Calu3 (cell line): Measurements from ENCODE around the gene EDC3. TPM values are rescaled to one million over a fixed set of nuclear protein-coding genes. Genes with fewer than 3 reads are reported as not detected.

ENCODE experiments used
- BruUV-seq: library from RNA; stranded (reverse); fragments of 400-500 nt; replicated peaks from 2 replicates; lab custom pipeline; 2021; lab: Mats Ljungman, UMichigan
- CTCF ChIA-PET: fragments of 300-600 bp; sonication (Branson Sonifier 250); formaldehyde crosslinking; loops from one replicate; lab custom pipeline; 2022; ENCODE audit warnings: antibody characterized with exemption; lab: Charles Lee
- DNase-seq: peaks from one replicate; pipeline ENCODE4 v3.0.0; 2022
- H3K27ac Mint-ChIP-seq: one replicate; pipeline ENCODE4 v1.8.0; 2022; ENCODE audit warnings: mixed read lengths; ENCODE audit not compliant: unreplicated experiment
- H3K27me3 Mint-ChIP-seq: one replicate; pipeline ENCODE4 v1.8.0; 2022; ENCODE audit warnings: mixed read lengths; ENCODE audit not compliant: unreplicated experiment
- H3K36me3 Mint-ChIP-seq: one replicate; pipeline ENCODE4 v1.8.0; 2022; ENCODE audit warnings: mild to moderate bottlenecking, moderate library complexity, mixed read lengths; ENCODE audit not compliant: insufficient read depth, unreplicated experiment
- H3K4me1 Mint-ChIP-seq: one replicate; pipeline ENCODE4 v1.8.0; 2022; ENCODE audit warnings: mild to moderate bottlenecking, low read depth, mixed read lengths; ENCODE audit not compliant: unreplicated experiment
- H3K4me3 Mint-ChIP-seq: one replicate; pipeline ENCODE4 v1.8.0; 2022; ENCODE audit warnings: mild to moderate bottlenecking, low read depth, moderate library complexity, mixed read lengths; ENCODE audit not compliant: unreplicated experiment
- H3K9me3 Mint-ChIP-seq: one replicate; pipeline ENCODE4 v1.8.0; 2022; ENCODE audit warnings: low read depth, mixed read lengths; ENCODE audit not compliant: unreplicated experiment
- intact Hi-C: fragments of 100-400 bp; cut with micrococcal nuclease; formaldehyde crosslinking; loops from one replicate; pipeline ENCODE4 v1.10.0; 2022; ENCODE audit not compliant: unreplicated experiment
- total RNA-seq: library from RNA; stranded (reverse); gene quantifications from 2 replicates; pipeline ENCODE4 v1.2.3, GENCODE V29; 2022
- TF ChIP-seq, protein P1 (sequence below): fragments of 200-600 bp; IDR thresholded peaks from one replicate; pipeline ENCODE4 v1.8.0; 2022; ENCODE audit warnings: antibody characterized with exemption; ENCODE audit not compliant: unreplicated experiment

Gene EDC3
- total RNA-seq, 1 experiment from 2014 or later, result 70.1 TPM

DNA sequence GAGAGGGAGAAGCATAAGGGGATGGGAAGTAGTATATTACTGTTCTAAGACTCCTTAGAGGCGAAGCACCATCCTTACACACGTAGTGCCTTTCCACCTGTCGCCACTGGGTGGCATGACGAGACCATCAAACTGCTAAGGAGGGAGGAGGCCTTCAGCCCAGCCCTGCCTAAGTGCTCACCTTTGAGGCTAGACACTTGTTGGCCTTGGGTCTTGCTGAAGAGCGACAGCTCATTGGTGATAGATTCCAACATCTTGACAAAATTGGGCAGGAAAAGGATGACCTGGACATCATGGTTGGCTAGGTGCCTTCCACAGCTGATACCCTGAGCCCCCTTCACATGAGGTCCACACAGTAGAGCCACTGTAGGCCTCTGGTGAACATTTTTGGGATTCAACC, 60.6 kb downstream of the EDC3 start:
- H3K27me3 Mint-ChIP-seq, result no peaks in the 10 kb centered on the region
- H3K27ac Mint-ChIP-seq, result no peak overlapping the region
- no peak overlapping the region for H3K4me3 Mint-ChIP-seq
- no peaks in the 10 kb centered on the region for H3K9me3 Mint-ChIP-seq
- peaks cover 60% of the 10 kb centered on the region for H3K36me3 Mint-ChIP-seq
- CTCF ChIA-PET, result interaction anchor here (0.5 to 7.9 kb wide), 3 partner anchors 16 to 134 kb away, joined by 5 to 107 read pairs (median 7); no protein-coding TSS in a partner anchor
- BruUV-seq, result no TSS peak
- intact Hi-C loops, result loop anchor here (1.0 to 2.0 kb wide), 2 partner anchors 134 to 316 kb away; no protein-coding TSS in a partner anchor
- peak; percentile 81 for DNase-seq
- no peaks in the 10 kb centered on the region for H3K4me1 Mint-ChIP-seq
- TF ChIP-seq, protein P1, sequence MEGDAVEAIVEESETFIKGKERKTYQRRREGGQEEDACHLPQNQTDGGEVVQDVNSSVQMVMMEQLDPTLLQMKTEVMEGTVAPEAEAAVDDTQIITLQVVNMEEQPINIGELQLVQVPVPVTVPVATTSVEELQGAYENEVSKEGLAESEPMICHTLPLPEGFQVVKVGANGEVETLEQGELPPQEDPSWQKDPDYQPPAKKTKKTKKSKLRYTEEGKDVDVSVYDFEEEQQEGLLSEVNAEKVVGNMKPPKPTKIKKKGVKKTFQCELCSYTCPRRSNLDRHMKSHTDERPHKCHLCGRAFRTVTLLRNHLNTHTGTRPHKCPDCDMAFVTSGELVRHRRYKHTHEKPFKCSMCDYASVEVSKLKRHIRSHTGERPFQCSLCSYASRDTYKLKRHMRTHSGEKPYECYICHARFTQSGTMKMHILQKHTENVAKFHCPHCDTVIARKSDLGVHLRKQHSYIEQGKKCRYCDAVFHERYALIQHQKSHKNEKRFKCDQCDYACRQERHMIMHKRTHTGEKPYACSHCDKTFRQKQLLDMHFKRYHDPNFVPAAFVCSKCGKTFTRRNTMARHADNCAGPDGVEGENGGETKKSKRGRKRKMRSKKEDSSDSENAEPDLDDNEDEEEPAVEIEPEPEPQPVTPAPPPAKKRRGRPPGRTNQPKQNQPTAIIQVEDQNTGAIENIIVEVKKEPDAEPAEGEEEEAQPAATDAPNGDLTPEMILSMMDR, result peak; percentile 94

DNA sequence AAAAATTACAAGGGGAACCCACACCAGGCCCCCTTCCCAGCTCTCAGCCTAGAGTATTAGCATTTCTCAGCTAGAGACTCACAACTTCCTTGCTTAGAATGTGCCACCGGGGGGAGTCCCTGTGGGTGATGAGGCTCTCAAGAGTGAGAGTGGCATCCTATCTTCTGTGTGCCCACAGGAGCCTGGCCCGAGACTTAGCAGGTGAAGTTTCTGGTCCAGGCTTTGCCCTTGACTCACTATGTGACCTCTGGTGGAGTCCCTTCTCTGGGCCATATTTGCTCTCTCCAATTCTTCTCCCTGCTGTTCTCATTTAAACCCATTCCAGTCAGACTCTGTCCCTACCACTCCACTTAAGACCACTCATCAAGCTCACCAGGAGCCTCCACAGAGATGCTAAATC, 62.0 kb downstream of the EDC3 start:
- Mint-ChIP-seq H3K36me3 (peaks cover 59% of the 10 kb centered on the region), H3K4me3 (no peak overlapping the region), H3K27me3 (no peaks in the 10 kb centered on the region), H3K27ac (no peak overlapping the region), H3K4me1 (no peaks in the 10 kb centered on the region), H3K9me3 (no peaks in the 10 kb centered on the region)
- CTCF ChIA-PET, result interaction anchor here (0.6 to 7.9 kb wide), 3 partner anchors 15 to 136 kb away, joined by 4 to 107 read pairs (median 5); no protein-coding TSS in a partner anchor
- TF ChIP-seq, protein P1, result no peak
- no TSS peak for BruUV-seq
- intact Hi-C loops, result loop anchor here (2.0 kb wide), 1 partner anchor 317 kb away; no protein-coding TSS in a partner anchor
- DNase-seq, result no peak

DNA sequence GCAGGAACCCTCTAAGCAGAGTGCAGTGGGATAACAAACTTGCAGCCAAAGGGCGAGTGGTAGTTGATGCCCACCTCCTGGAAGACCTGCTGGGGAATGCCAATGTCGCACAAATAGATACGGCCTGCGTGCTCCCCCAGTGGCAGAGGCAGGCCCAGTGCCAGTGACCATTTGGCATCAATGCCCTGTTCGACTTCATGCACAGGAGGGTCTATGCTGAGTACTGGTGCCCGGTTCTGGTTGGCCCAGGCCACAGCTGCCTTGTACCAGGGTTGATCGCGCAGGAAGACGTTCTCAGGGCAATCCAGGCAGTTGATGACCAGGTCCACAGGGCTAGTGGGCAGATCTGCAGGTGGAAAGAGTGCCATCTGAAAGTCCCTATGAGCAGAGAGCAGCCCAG, 63.2 kb downstream of the EDC3 start:
- no peak for DNase-seq
- Mint-ChIP-seq H3K27me3 (no peaks in the 10 kb centered on the region), H3K9me3 (no peaks in the 10 kb centered on the region), H3K36me3 (peaks cover 67% of the 10 kb centered on the region), H3K4me3 (no peak overlapping the region), H3K27ac (no peak overlapping the region), H3K4me1 (no peaks in the 10 kb centered on the region)
- no TSS peak for BruUV-seq
- CTCF ChIA-PET, result interaction anchor here (1.1 to 7.9 kb wide), 7 partner anchors 9 to 258 kb away, joined by 3 to 107 read pairs (median 6); partner anchors contain the start of gene ARID3B
- intact Hi-C loops, result loop anchor here (1.0 kb wide), 1 partner anchor 258 kb away; no protein-coding TSS in a partner anchor
- TF ChIP-seq, protein P1, result no peak

DNA sequence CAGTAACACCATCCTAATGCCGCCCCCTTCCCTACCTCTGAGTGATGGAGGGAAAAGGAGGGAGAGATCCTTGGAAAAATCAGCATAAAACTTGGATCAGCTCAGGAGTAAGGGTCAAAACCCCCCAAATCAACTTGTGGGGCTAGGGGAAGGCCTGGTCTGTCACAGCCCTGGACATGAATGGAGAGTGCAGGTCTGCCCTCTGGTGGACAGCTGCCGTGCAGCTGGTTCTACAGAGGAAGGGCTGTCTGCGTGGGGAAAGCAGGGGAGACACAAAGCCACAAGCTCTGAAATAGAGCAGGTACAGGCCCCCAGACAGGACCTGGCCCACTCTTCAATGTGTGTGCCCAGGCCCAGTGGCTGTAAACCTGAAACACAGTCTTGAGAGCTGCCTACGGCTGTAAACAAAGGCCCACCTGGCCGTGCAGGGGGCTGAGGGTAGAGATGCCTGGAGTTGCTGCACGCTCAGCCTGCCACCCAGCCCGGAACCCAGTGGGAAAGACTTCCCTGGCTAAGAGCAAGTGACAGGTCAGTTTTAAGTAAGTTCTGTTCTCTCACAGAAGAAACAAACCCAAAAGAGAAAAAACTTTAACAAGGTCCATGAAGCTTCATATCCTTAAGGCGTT, 63.8 kb downstream of the EDC3 start:
- H3K4me3 Mint-ChIP-seq, result no peak overlapping the region
- H3K9me3 Mint-ChIP-seq, result no peaks in the 10 kb centered on the region
- intact Hi-C loops, result loop anchor here (1.0 kb wide), 1 partner anchor 258 kb away; no protein-coding TSS in a partner anchor
- CTCF ChIA-PET, result interaction anchor here (0.9 to 7.9 kb wide), 8 partner anchors 9 to 258 kb away, joined by 3 to 107 read pairs (median 6); partner anchors contain the start of gene ARID3B
- no peaks in the 10 kb centered on the region for H3K4me1 Mint-ChIP-seq
- H3K27me3 Mint-ChIP-seq, result no peaks in the 10 kb centered on the region
- peak; percentile 79 for DNase-seq
- TF ChIP-seq, protein P1, result peak; percentile 80
- no peak overlapping the region for H3K27ac Mint-ChIP-seq
- H3K36me3 Mint-ChIP-seq, result peaks cover 68% of the 10 kb centered on the region
- no TSS peak for BruUV-seq
